ENCODE results near the gene SECTM1.
A peak's percentile ranks its signal among the peaks of the same experiment; 100 is the strongest.

The SECTM1 gene

DNA sequence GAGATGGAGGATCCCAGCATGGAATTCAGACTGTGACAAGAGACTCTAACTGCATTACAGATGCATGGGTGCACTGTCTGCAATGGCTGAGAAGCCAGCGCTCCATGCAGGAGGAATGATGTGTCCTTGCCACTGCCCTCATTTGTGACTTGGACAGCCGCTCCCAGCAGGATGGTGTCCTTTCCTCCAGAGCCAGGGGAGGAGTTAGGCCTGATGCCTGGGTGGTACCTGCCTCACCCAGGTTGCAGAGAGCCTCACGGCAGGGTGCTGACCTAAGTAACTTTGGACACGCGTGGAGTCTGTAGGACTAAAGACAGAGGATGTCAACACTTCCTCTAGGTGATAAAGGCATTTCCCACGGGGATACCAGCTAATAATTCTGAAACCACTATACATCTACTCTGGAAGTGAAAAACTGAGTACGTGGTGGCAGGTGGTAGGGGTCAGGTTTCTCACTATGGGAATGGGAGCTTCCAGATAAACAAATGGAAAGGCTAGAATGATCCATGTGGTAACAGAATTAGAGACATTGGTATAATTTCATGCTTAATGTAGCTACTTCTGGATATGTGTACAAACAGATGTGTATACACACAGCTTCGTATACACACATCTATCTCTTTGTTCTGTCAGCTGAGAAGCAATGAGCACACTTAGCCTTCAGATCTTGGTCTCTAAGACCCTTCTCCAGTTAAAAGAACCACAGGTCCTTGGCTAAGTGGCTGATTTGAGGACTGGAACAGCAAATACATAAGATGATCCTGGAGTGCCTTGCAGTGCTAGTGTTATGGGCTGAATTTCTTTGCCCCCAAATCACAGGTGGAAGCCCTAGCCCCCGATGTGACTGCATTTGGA lies 46.3 kb downstream of the SECTM1 start:
- no peak overlapping the region for H3K9ac ChIP-seq (ENCODE audit: low read length in 5 of 5)
- H3K9me3 ChIP-seq (ENCODE audit: control insufficient read depth in 5 of 5, low read length in 5 of 5) = no peaks in the 10 kb centered on the region
- no peaks in the 10 kb centered on the region for H3K36me3 ChIP-seq (ENCODE audit: control insufficient read depth in 5 of 5, insufficient read depth in 5 of 5, low read length in 5 of 5)
- no peaks in the 10 kb centered on the region for H3K27me3 ChIP-seq (ENCODE audit: control insufficient read depth in 5 of 5, insufficient read depth in 4 of 5, low read length in 5 of 5)
- peak overlapping the region; percentile 41 for H3K27ac ChIP-seq (ENCODE audit: low read depth, low read length)
- no peak overlapping the region for H3K4me3 ChIP-seq (ENCODE audit: low read depth in 1 of 5, low read length in 5 of 5)
- peaks cover 0 to 38% (median 15%) of the 10 kb centered on the region in 5 donors for H3K4me1 ChIP-seq (ENCODE audit: control insufficient read depth in 5 of 5, insufficient read depth in 5 of 5, low read length in 5 of 5)

DNA sequence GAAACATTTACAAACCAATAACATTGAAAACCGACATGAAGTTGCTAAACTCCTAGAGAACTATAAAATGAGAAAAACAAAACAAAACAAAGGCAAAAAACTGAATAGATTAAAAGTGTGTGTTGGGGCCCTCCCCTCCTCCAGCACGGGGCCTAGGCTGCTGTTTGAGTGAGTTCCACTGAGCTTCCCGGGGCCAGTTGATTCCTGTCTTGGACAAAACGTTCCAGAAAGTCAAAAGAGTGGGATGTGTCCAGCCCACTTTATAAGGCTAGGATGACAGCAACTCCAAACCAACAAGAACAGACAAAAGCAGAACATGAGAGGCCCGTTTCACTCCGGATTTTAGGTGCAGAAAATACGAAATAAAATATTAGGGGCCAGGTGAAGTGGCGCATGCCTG lies 48.4 kb downstream of the SECTM1 start:
- Histone ChIP-seq H3K36me3 (ENCODE audit: control insufficient read depth in 5 of 5, insufficient read depth in 5 of 5, low read length in 5 of 5) (no peaks in the 10 kb centered on the region), H3K9ac (ENCODE audit: low read length in 5 of 5) (no peak overlapping the region), H3K27ac (ENCODE audit: low read depth, low read length) (no peak overlapping the region), H3K27me3 (ENCODE audit: control insufficient read depth in 5 of 5, insufficient read depth in 4 of 5, low read length in 5 of 5) (peaks cover 0 to 4% (median 0%) of the 10 kb centered on the region in 5 donors), H3K4me3 (ENCODE audit: low read depth in 1 of 5, low read length in 5 of 5) (no peak overlapping the region), H3K4me1 (ENCODE audit: control insufficient read depth in 5 of 5, insufficient read depth in 5 of 5, low read length in 5 of 5) (peaks cover 0 to 36% (median 7%) of the 10 kb centered on the region in 5 donors), H3K9me3 (ENCODE audit: control insufficient read depth in 5 of 5, low read length in 5 of 5) (no peaks in the 10 kb centered on the region)

DNA sequence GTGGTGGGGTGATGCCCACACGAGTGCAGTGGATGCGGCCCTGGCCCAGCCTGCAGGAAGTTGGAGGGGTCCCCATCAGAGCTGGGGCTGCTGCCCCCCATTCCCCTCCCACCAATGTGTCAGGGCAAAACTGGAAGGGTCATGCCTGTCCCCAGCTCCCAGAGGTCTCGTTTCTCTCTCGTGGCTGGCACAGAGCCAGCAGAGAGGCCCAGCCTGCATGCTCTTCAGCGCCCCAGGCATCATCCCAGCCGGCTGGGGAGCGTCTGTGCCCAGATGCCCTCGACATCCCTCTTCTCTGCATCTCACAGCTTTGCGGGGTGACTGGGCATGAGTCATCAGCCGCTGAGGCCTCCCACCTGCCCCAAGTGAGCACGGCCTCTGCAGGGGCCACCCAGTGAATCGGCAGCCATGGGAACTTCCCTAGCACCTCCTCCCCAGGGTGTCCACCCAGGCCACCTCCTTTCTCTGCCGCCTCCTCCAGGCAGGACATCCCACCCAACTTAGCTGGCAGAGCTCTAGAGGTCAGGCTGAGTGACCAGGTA lies 50.3 kb downstream of the SECTM1 start:
- Histone ChIP-seq H3K27me3 (ENCODE audit: control insufficient read depth in 5 of 5, insufficient read depth in 4 of 5, low read length in 5 of 5) (peaks cover 0 to 4% (median 0%) of the 10 kb centered on the region in 5 donors), H3K4me1 (ENCODE audit: control insufficient read depth in 5 of 5, insufficient read depth in 5 of 5, low read length in 5 of 5) (peaks cover 0 to 28% (median 7%) of the 10 kb centered on the region in 5 donors), H3K36me3 (ENCODE audit: control insufficient read depth in 5 of 5, insufficient read depth in 5 of 5, low read length in 5 of 5) (no peaks in the 10 kb centered on the region), H3K9me3 (ENCODE audit: control insufficient read depth in 5 of 5, low read length in 5 of 5) (no peaks in the 10 kb centered on the region), H3K9ac (ENCODE audit: low read length in 5 of 5) (peak overlapping the region in 1 of 5 donors; percentile 48), H3K27ac (ENCODE audit: low read depth, low read length) (no peak overlapping the region), H3K4me3 (ENCODE audit: low read depth in 1 of 5, low read length in 5 of 5) (no peak overlapping the region)

DNA sequence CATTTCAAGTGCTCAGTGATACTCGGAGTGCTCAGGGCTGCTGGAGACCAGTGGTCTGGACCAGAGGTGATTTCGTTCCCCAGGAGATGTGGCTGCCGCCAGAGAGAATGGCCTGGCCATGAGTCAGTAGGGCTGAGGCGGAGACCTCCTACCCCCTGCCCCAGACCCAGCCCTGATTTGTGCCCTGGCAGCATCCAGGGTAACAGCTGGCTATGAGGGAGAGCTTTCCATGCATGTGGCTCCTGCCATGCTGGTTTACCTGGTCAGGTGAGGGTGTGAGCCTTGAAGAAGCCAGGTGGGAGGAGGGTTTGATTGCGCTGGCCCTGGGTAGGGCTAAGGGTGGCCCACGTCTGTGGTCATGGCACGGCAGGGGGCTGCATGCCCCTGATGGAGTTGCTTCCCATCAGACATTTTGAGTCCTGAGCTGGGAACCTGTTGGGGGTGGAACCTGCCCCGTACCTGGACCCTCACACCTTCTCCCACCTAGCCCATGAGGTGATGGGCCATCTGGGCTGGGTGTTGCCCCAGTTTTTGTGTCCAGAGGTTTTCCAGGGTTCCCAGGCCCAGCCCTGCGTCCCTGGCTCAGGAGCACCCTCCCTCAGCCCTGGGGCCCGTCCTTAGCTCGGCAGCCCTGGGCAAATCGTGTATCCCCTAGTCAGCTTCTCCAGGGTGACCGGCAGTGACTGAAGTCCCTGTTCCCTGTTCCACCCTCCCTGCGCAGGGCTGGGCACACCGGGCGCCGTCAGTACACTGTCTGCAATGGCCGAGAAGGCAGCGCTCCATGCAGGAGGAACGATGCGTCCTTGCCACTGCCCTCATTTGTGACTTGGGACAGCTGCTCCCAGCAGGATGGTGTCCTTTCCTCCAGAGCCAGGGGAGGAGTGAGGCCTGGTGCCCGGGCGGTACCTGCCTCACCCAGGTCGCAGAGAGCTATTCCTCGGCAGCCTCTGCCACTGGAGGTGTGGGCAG lies 51.0 kb downstream of the SECTM1 start:
- Histone ChIP-seq H3K36me3 (ENCODE audit: control insufficient read depth in 5 of 5, insufficient read depth in 5 of 5, low read length in 5 of 5) (peaks cover 0 to 7% (median 0%) of the 10 kb centered on the region in 5 donors), H3K9me3 (ENCODE audit: control insufficient read depth in 5 of 5, low read length in 5 of 5) (no peaks in the 10 kb centered on the region), H3K9ac (ENCODE audit: low read length in 5 of 5) (no peak overlapping the region), H3K27me3 (ENCODE audit: control insufficient read depth in 5 of 5, insufficient read depth in 4 of 5, low read length in 5 of 5) (peaks cover 0 to 4% (median 0%) of the 10 kb centered on the region in 5 donors), H3K4me1 (ENCODE audit: control insufficient read depth in 5 of 5, insufficient read depth in 5 of 5, low read length in 5 of 5) (peaks cover 0 to 20% (median 4%) of the 10 kb centered on the region in 5 donors), H3K27ac (ENCODE audit: low read depth, low read length) (no peak overlapping the region), H3K4me3 (ENCODE audit: low read depth in 1 of 5, low read length in 5 of 5) (no peak overlapping the region)

DNA sequence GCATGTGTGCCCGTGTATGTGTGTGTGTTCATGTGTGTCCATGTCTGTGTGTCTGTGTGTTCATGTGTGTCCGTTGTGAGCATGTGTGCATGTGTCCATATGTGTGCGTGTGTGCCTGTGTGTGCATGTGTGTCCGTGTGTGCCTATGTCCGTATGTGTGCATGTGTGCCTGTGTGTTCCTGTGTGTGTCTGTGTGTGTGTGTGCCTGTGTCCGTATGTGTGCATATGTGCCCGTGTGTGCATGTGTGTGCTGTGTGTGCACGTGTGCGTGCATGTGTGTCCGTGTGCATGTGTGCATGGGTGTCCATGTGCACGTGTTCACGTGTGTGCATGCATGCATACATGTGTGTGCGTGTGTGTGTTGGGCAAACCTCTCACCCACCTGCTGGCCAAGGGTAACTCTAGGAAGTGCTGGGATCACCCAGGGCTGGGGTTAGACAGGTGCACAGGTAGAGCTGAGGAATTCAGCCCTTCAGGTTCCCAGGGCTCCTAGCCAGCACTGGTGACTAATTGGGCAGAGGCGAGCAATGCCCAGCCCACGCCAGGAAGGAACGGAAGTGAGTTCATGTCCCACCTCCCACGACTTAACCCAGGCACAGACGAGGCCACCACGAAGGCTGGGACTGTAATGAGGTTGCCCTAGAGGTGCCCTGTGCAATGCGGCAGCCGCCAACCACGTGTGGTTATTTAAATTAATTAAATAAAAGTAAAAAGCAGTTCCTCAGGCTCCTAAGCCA lies 51.9 kb downstream of the SECTM1 start:
- no peaks in the 10 kb centered on the region for H3K9me3 ChIP-seq (ENCODE audit: control insufficient read depth in 5 of 5, low read length in 5 of 5)
- H3K4me1 ChIP-seq (ENCODE audit: control insufficient read depth in 5 of 5, insufficient read depth in 5 of 5, low read length in 5 of 5) = peaks cover 0 to 19% (median 0%) of the 10 kb centered on the region in 5 donors
- H3K27me3 ChIP-seq (ENCODE audit: control insufficient read depth in 5 of 5, insufficient read depth in 4 of 5, low read length in 5 of 5) = peaks cover 0 to 4% (median 0%) of the 10 kb centered on the region in 5 donors
- no peak overlapping the region for H3K27ac ChIP-seq (ENCODE audit: low read depth, low read length)
- no peak overlapping the region for H3K4me3 ChIP-seq (ENCODE audit: low read depth in 1 of 5, low read length in 5 of 5)
- no peak overlapping the region for H3K9ac ChIP-seq (ENCODE audit: low read length in 5 of 5)
- H3K36me3 ChIP-seq (ENCODE audit: control insufficient read depth in 5 of 5, insufficient read depth in 5 of 5, low read length in 5 of 5) = peaks cover 0 to 7% (median 0%) of the 10 kb centered on the region in 5 donors

DNA sequence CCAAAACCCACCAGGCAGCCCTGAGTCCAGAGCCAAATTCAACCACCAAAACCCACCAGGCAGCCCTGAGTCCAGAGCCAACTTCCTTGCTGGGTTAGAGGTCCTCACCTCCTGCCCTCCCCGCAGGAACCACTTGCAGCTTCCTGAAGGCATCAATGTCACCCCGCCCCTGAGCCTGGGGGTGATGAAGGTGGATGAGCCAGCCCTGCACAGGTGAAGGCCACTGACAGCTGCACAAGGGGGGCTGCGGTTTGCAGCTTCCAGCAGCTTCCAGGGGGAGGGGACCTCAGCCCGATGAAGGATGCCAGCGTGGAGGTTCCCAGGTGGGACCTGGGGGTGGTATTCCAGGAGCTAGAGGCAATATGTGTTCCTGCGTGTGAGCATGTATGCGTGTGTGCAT lies 52.5 kb downstream of the SECTM1 start:
- Histone ChIP-seq H3K27ac (ENCODE audit: low read depth, low read length) (no peak overlapping the region), H3K27me3 (ENCODE audit: control insufficient read depth in 5 of 5, insufficient read depth in 4 of 5, low read length in 5 of 5) (peaks cover 0 to 4% (median 0%) of the 10 kb centered on the region in 5 donors), H3K9ac (ENCODE audit: low read length in 5 of 5) (no peak overlapping the region), H3K9me3 (ENCODE audit: control insufficient read depth in 5 of 5, low read length in 5 of 5) (no peaks in the 10 kb centered on the region), H3K4me1 (ENCODE audit: control insufficient read depth in 5 of 5, insufficient read depth in 5 of 5, low read length in 5 of 5) (peaks cover 0 to 19% (median 0%) of the 10 kb centered on the region in 5 donors), H3K4me3 (ENCODE audit: low read depth in 1 of 5, low read length in 5 of 5) (no peak overlapping the region), H3K36me3 (ENCODE audit: control insufficient read depth in 5 of 5, insufficient read depth in 5 of 5, low read length in 5 of 5) (peaks cover 0 to 7% (median 0%) of the 10 kb centered on the region in 5 donors)

DNA sequence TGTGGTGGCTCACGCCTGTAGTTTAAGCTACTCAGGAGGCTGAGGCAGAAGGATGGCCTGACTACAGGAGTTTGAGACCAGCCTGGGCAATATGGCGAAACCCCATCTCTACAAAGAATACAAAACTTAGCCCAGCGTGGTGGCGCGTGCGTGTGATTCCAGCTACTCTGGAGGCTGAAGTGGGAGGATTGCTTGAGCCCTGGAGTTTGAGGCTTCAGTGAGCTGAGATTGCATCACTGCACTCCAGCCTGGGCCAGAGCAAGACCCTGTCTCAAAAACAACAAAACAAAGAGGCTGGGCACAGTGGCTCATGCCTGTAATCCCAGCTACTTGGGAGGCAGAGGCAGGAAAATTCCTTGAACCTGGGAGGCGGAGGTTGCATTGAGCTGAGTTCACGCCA lies 53.0 kb downstream of the SECTM1 start:
- H3K27ac ChIP-seq (ENCODE audit: low read depth, low read length) = no peak overlapping the region
- peaks cover 0 to 7% (median 0%) of the 10 kb centered on the region in 5 donors for H3K36me3 ChIP-seq (ENCODE audit: control insufficient read depth in 5 of 5, insufficient read depth in 5 of 5, low read length in 5 of 5)
- no peak overlapping the region for H3K9ac ChIP-seq (ENCODE audit: low read length in 5 of 5)
- peaks cover 0 to 19% (median 0%) of the 10 kb centered on the region in 5 donors for H3K4me1 ChIP-seq (ENCODE audit: control insufficient read depth in 5 of 5, insufficient read depth in 5 of 5, low read length in 5 of 5)
- peaks cover 0 to 4% (median 0%) of the 10 kb centered on the region in 5 donors for H3K27me3 ChIP-seq (ENCODE audit: control insufficient read depth in 5 of 5, insufficient read depth in 4 of 5, low read length in 5 of 5)
- H3K4me3 ChIP-seq (ENCODE audit: low read depth in 1 of 5, low read length in 5 of 5) = no peak overlapping the region
- H3K9me3 ChIP-seq (ENCODE audit: control insufficient read depth in 5 of 5, low read length in 5 of 5) = no peaks in the 10 kb centered on the region

DNA sequence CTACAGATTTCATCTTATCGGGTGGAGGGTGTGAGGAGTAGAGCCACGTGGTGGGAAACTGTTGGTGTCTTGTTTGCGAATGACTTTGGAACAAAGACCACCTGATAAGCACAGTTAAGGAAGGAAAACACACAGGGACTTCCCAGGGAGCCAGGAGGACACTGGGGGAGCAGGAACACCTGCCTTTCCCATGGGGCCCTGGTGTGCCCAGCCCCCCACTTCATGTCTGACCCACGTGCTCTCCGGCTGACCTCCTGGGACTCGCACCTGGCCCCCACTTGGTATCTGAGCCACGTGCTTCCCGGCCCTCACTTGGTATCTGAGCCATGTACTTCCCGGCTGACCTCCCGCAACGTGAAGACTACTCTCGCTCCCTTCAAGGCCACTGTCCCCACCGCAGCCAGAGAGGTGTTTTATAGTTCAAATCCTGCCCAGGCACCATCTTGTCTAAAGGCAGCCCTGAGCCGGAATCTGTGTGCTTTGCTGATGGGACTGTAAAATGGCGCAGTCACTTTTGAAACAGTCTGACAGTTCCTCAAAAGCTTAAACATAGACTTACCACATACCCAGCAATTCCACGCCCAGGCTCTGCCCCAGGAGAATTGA lies 54.7 kb downstream of the SECTM1 start:
- no peak overlapping the region for H3K9ac ChIP-seq (ENCODE audit: low read length in 5 of 5)
- H3K4me3 ChIP-seq (ENCODE audit: low read depth in 1 of 5, low read length in 5 of 5) = no peak overlapping the region
- peaks cover 0 to 28% (median 7%) of the 10 kb centered on the region in 5 donors for H3K4me1 ChIP-seq (ENCODE audit: control insufficient read depth in 5 of 5, insufficient read depth in 5 of 5, low read length in 5 of 5)
- no peaks in the 10 kb centered on the region for H3K9me3 ChIP-seq (ENCODE audit: control insufficient read depth in 5 of 5, low read length in 5 of 5)
- H3K36me3 ChIP-seq (ENCODE audit: control insufficient read depth in 5 of 5, insufficient read depth in 5 of 5, low read length in 5 of 5) = peaks cover 0 to 7% (median 0%) of the 10 kb centered on the region in 5 donors
- H3K27me3 ChIP-seq (ENCODE audit: control insufficient read depth in 5 of 5, insufficient read depth in 4 of 5, low read length in 5 of 5) = peaks cover 0 to 4% (median 0%) of the 10 kb centered on the region in 5 donors
- no peak overlapping the region for H3K27ac ChIP-seq (ENCODE audit: low read depth, low read length)

DNA sequence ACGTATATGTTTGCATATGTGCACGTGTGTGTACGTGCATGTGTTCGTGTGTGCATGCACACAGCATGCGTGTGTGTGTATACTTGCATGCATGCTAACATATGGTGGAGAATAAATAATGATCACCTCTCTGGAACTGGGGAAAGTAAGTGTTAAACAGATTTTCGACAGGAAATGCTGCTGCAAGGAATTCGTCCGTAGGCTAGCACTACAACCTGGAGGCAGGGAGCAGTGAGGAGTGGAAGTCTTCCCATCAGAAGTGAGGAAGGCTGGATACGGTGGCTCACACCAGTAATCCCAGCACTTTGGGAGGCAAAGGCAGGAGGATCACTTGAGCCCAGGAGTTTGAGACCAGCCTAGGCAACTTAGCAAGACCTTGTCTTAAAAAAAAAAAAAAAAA lies 55.3 kb downstream of the SECTM1 start:
- Histone ChIP-seq H3K36me3 (ENCODE audit: control insufficient read depth in 5 of 5, insufficient read depth in 5 of 5, low read length in 5 of 5) (peaks cover 0 to 7% (median 0%) of the 10 kb centered on the region in 5 donors), H3K9ac (ENCODE audit: low read length in 5 of 5) (no peak overlapping the region), H3K4me1 (ENCODE audit: control insufficient read depth in 5 of 5, insufficient read depth in 5 of 5, low read length in 5 of 5) (peaks cover 0 to 27% (median 9%) of the 10 kb centered on the region in 5 donors), H3K27ac (ENCODE audit: low read depth, low read length) (no peak overlapping the region), H3K9me3 (ENCODE audit: control insufficient read depth in 5 of 5, low read length in 5 of 5) (no peaks in the 10 kb centered on the region), H3K27me3 (ENCODE audit: control insufficient read depth in 5 of 5, insufficient read depth in 4 of 5, low read length in 5 of 5) (peaks cover 0 to 4% (median 0%) of the 10 kb centered on the region in 5 donors), H3K4me3 (ENCODE audit: low read depth in 1 of 5, low read length in 5 of 5) (no peak overlapping the region)
